ENCODE results near the gene CTNND2. TPM values are rescaled to one million over a fixed set of nuclear protein-coding genes. Genes with fewer than 3 reads are reported as not detected.

Gene CTNND2
- total RNA-seq, 1 donor from 2014 or later, result 13.9 TPM

DNA sequence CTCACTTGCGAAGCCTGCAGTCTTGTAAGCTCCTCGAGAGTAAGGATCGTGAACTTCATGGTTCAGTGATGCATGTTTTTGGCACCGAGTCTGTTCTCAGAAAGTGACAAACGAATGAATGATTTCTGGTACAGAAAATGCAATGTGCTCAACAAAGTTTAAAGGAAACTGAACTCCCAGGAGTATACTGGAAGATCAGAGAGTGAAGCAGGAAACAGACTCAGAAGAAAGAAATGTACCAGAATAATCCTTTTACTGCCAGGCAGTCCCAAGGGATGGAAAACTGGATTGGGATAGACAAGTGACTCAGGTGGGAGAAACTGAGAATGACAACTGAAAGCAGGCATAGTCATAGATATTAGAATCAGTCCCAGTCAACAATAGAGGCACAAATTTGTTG is 420.6 kb downstream of the CTNND2 start:
- Mint-ChIP-seq H3K4me3 (no peak overlapping the region), H3K27ac (no peak overlapping the region), H3K9me3 (no peaks in the 10 kb centered on the region), H3K27me3 (ENCODE audit: insufficient read depth, low read depth) (peaks cover 2% of the 10 kb centered on the region), H3K36me3 (peaks cover 14% of the 10 kb centered on the region), H3K4me1 (peaks cover 6% of the 10 kb centered on the region)
- Histone ChIP-seq H3K4me3 (no peak overlapping the region), H3K4me2 (no peak overlapping the region), H3F3A (ENCODE audit: low read depth) (no peaks in the 10 kb centered on the region), H4K20me1 (ENCODE audit: low read depth) (no peaks in the 10 kb centered on the region), H3K79me2 (ENCODE audit: low read depth) (no peaks in the 10 kb centered on the region), H3K4me1 (no peaks in the 10 kb centered on the region), H3K9me3 (ENCODE audit: low read depth) (no peaks in the 10 kb centered on the region), H3K27ac (no peak overlapping the region), H2AFZ (replicated peaks) (no peak overlapping the region), H3K27me3 (no peaks in the 10 kb centered on the region), H3K9ac (no peak overlapping the region), H3K36me3 (no peaks in the 10 kb centered on the region)
- TF ChIP-seq EZH2phosphoT487 (IDR thresholded peaks at IDR 0.05) (no peak), EZH2 (IDR thresholded peaks at IDR 0.05) (no peak)
- TF ChIP-seq, protein P1, sequence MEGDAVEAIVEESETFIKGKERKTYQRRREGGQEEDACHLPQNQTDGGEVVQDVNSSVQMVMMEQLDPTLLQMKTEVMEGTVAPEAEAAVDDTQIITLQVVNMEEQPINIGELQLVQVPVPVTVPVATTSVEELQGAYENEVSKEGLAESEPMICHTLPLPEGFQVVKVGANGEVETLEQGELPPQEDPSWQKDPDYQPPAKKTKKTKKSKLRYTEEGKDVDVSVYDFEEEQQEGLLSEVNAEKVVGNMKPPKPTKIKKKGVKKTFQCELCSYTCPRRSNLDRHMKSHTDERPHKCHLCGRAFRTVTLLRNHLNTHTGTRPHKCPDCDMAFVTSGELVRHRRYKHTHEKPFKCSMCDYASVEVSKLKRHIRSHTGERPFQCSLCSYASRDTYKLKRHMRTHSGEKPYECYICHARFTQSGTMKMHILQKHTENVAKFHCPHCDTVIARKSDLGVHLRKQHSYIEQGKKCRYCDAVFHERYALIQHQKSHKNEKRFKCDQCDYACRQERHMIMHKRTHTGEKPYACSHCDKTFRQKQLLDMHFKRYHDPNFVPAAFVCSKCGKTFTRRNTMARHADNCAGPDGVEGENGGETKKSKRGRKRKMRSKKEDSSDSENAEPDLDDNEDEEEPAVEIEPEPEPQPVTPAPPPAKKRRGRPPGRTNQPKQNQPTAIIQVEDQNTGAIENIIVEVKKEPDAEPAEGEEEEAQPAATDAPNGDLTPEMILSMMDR (IDR thresholded peaks at IDR 0.05), result no peak
- DNase-seq (ENCODE audit: low spot score), result no peak

DNA sequence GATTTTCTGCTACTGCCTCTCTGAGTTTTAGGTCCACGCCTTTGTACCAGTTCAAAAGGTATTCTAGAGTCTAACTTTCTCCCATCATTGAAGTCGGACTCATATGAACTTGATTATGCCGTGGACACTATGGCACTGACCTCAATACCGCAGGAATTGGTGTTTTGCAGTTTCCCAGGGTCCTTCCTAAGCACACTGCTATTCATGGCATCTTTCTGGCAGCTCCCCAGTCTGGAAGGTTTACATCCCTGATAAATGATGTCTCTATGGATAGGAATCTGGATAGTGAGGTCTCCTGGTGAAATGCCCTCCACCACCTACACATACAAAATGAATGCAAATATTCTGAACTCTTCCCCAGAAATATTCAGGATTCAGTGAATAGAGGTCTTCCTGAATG is 422.2 kb downstream of the CTNND2 start:
- no peak overlapping the region for H3K27ac ChIP-seq
- H3K36me3 ChIP-seq, result no peaks in the 10 kb centered on the region
- DNase-seq (ENCODE audit: low spot score), result no peak
- H3K9me3 ChIP-seq (ENCODE audit: low read depth), result no peaks in the 10 kb centered on the region
- Mint-ChIP-seq H3K4me1 (peaks cover 6% of the 10 kb centered on the region), H3K4me3 (no peak overlapping the region), H3K27me3 (ENCODE audit: insufficient read depth, low read depth) (peaks cover 2% of the 10 kb centered on the region), H3K27ac (no peak overlapping the region), H3K9me3 (no peaks in the 10 kb centered on the region), H3K36me3 (peaks cover 17% of the 10 kb centered on the region)
- no peak overlapping the region for H2AFZ ChIP-seq (replicated peaks)
- TF ChIP-seq EZH2phosphoT487 (IDR thresholded peaks at IDR 0.05) (no peak), EZH2 (IDR thresholded peaks at IDR 0.05) (no peak)
- TF ChIP-seq, protein P1 (IDR thresholded peaks at IDR 0.05), result no peak
- H3K9ac ChIP-seq, result no peak overlapping the region
- H3F3A ChIP-seq (ENCODE audit: low read depth), result no peaks in the 10 kb centered on the region
- H3K4me2 ChIP-seq, result no peak overlapping the region
- no peaks in the 10 kb centered on the region for H4K20me1 ChIP-seq (ENCODE audit: low read depth)
- H3K4me3 ChIP-seq, result no peak overlapping the region
- H3K4me1 ChIP-seq, result no peaks in the 10 kb centered on the region
- no peaks in the 10 kb centered on the region for H3K27me3 ChIP-seq
- H3K79me2 ChIP-seq (ENCODE audit: low read depth), result no peaks in the 10 kb centered on the region

DNA sequence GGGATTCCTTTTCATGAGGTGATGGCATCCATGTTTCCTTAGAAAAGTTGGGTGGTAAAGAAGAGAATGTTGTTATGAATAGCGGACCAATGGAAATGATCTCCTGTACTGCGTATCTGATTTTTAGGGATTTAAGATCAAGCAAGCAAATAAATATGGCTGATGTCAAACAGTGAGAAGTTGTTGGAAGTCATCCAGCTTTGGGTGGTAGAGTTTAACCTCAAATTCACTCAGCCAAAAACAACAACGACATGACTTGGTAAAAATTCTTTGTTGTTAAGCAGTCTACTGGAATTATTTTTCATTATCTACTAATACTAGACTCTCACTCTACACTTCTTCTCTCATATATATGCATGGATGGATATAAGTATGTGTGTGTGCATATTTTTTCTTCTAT is 426.5 kb downstream of the CTNND2 start:
- no peaks in the 10 kb centered on the region for H3K9me3 ChIP-seq (ENCODE audit: low read depth)
- DNase-seq (ENCODE audit: low spot score), result no peak
- TF ChIP-seq EZH2 (IDR thresholded peaks at IDR 0.05) (no peak), EZH2phosphoT487 (IDR thresholded peaks at IDR 0.05) (no peak)
- TF ChIP-seq, protein P1 (IDR thresholded peaks at IDR 0.05), result no peak
- peaks cover 2% of the 10 kb centered on the region for H3K27me3 Mint-ChIP-seq (ENCODE audit: insufficient read depth, low read depth)
- no peaks in the 10 kb centered on the region for H3F3A ChIP-seq (ENCODE audit: low read depth)
- no peaks in the 10 kb centered on the region for H4K20me1 ChIP-seq (ENCODE audit: low read depth)
- H3K27ac ChIP-seq, result no peak overlapping the region
- no peaks in the 10 kb centered on the region for H3K36me3 ChIP-seq
- no peak overlapping the region for H3K4me3 Mint-ChIP-seq
- peaks cover 3% of the 10 kb centered on the region for H3K4me1 Mint-ChIP-seq
- no peak overlapping the region for H3K9ac ChIP-seq
- H2AFZ ChIP-seq (replicated peaks), result no peak overlapping the region
- no peaks in the 10 kb centered on the region for H3K79me2 ChIP-seq (ENCODE audit: low read depth)
- H3K9me3 Mint-ChIP-seq, result no peaks in the 10 kb centered on the region
- no peak overlapping the region for H3K4me2 ChIP-seq
- H3K27me3 ChIP-seq, result no peaks in the 10 kb centered on the region
- H3K4me1 ChIP-seq, result no peaks in the 10 kb centered on the region
- peaks cover 17% of the 10 kb centered on the region for H3K36me3 Mint-ChIP-seq
- H3K27ac Mint-ChIP-seq, result no peak overlapping the region
- no peak overlapping the region for H3K4me3 ChIP-seq
